Activated CD4-positive, alpha-beta memory T cell treated with anti-CD3 and anti-CD28 coated beads, Interleukin-2, amount 10 ng/mL, durations not matched to agents 7 days and 5 days (primary cell): Measurements from ENCODE around the gene ADI1. TPM values are rescaled to one million over a fixed set of nuclear protein-coding genes. Genes with fewer than 3 reads are reported as not detected.
"Not testable (repeated sequence)": the region's sequence is repeated elsewhere in the genome, so short reads cannot be mapped to it uniquely, and the experiment has no call there.

Source experiments
- CTCF ChIA-PET: fragments of 350-600 bp; sonication (Branson Sonifier 250); formaldehyde crosslinking; loops from one replicate; lab custom pipeline; 2021; ENCODE audit warnings: antibody characterized with exemption, inconsistent platforms; lab: Charles Lee
- POLR2A ChIA-PET: fragments of 350-600 bp; sonication (Branson Sonifier 250); formaldehyde crosslinking; loops from one replicate; lab custom pipeline; 2021; ENCODE audit warnings: antibody characterized with exemption; lab: Charles Lee
- DNase-seq: peaks from one replicate; pipeline ENCODE4 v3.0.0-alpha.2; 2020
- H3K27ac Mint-ChIP-seq: one replicate; pipeline ENCODE4 v1.8.0; 2021; ENCODE audit warnings: mild to moderate bottlenecking, mixed read lengths
- H3K27me3 Mint-ChIP-seq: one replicate; pipeline ENCODE4 v1.8.0; 2021; ENCODE audit warnings: mixed read lengths
- H3K36me3 Mint-ChIP-seq: one replicate; pipeline ENCODE4 v1.8.0; 2021; ENCODE audit warnings: low read depth, mixed read lengths
- H3K4me1 Mint-ChIP-seq: one replicate; pipeline ENCODE4 v1.8.0; 2021; ENCODE audit warnings: mixed read lengths
- H3K4me3 Mint-ChIP-seq: one replicate; pipeline ENCODE4 v1.8.0; 2021; ENCODE audit warnings: mild to moderate bottlenecking, mixed read lengths
- H3K9me3 Mint-ChIP-seq: one replicate; pipeline ENCODE4 v1.8.0; 2021; ENCODE audit warnings: mixed read lengths
- total RNA-seq, 2 experiments: library from RNA; stranded (reverse); gene quantifications; one replicate each; pipeline ENCODE4 v1.2.3, GENCODE V29; 2021

Gene ADI1
- total RNA-seq, 2 experiments from 2014 or later: 28.5 to 34.1 TPM

DNA sequence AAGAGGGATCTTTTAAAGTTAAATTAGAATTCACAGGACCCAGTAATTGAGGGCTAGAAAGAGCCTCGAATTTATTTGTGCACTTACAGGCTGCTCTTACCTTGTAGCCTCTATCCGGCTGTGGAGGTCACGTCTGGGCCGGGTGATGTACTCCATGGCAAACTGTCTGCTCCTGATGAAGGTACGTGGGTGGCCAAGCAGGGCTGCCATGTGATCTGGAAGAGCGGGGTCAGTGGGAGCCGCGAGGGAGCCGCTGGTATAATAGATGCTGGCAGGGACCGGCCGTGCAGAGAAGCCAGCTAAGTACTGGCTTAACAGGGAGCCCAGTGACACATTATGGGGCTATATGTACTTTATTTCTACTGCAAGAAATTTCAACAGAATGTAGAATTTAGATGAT lies 59.2 kb downstream of the ADI1 start:
- Mint-ChIP-seq H3K36me3 (peaks cover 17% of the 10 kb centered on the region), H3K27me3 (no peaks in the 10 kb centered on the region), H3K4me3 (no peak overlapping the region), H3K27ac (no peak overlapping the region), H3K9me3 (no peaks in the 10 kb centered on the region), H3K4me1 (peaks cover 10% of the 10 kb centered on the region)
- ChIA-PET POLR2A (no interaction called here), CTCF (no interaction called here)
- DNase-seq: peak; percentile 11

DNA sequence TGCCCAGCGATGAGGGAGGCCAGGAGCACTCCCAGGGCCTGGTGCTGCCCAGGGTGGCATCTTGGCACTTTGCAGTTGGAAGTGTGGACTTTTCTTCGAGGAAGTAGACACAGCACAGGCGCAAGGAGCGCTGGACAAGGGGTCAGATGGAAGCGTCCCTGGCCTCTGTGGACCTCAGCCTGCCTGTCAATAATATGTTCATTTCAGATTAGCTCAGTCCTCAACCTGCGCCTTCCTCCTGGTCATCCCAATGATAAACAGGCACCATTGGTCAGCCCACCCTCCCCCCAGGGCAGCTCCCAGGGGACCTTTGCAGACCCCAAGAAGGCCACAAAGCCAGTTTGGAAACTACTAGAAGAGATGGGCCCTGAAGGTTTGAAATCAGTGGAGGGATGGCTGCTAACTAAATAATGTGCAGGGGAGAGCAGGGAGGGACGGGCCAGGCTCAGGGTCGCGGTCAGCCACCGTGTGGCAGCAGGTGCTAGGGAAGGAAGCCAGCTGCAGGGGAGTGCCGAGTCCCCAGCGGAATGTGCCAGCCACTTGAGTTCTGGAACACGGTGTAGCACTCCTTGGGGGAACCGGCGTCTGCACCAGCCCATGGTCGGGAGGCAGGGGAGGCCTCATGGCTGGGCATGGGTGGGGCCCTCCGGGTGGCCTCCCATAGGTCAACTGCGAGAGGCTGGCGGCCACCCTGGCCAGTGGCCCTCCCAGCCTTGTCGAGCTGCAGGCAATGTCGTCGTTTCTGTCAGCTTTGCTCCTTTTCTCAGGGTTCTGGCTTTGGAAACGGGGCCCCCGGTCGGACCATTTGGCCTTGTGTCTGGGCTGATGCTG lies 59.9 kb downstream of the ADI1 start:
- Mint-ChIP-seq H3K4me3 (no peak overlapping the region), H3K9me3 (no peaks in the 10 kb centered on the region)
- CTCF ChIA-PET: no interaction called here

DNA sequence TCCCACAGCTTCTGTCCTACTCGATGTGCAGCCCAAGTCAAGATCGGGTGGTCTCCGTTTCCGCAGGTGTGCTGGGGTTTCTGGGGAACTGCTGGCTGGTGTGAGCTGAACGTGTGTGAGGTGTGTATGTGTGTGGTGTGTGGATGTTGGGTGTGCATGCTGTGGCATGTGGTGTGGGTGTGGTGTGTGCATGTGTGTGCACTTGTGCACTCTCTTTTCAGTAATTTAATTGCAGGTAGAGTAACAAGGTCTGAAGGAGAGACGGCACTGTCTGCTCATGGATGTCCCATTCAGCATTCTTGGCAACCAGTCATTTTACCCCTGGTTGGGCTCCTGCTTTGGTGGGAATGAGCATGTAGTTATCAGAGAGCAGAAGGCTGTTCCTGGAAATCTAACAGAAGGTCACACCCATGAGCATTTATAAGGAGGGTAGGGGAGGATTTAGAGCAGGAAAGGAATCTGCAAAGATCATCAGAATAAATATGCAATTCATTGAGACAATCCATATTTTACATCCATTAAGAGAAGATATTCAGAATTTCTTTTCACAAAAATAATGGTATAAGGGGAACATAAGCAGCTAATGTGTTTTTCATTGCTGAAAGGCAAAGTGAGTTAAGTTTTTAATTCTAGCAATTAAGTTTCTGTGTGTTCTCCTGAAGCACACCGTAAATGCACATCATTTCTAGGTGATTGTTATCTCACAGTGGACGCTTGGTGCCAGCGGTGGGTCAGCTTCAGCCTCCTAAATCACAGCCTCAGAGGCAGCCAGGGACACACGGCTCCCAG lies 60.7 kb downstream of the ADI1 start:
- H3K27me3 Mint-ChIP-seq: no peaks in the 10 kb centered on the region
- POLR2A ChIA-PET: no interaction called here
- H3K9me3 Mint-ChIP-seq: no peaks in the 10 kb centered on the region
- H3K36me3 Mint-ChIP-seq: peaks cover 14% of the 10 kb centered on the region
- H3K27ac Mint-ChIP-seq: no peak overlapping the region
- DNase-seq: peak; percentile 14
- CTCF ChIA-PET: no interaction called here
- H3K4me1 Mint-ChIP-seq: peaks cover 10% of the 10 kb centered on the region
- no peak overlapping the region for H3K4me3 Mint-ChIP-seq

More for the DNA sequence above, 59.9 kb downstream of the ADI1 start:
- no peaks in the 10 kb centered on the region for H3K27me3 Mint-ChIP-seq
- POLR2A ChIA-PET: no interaction called here
- peaks cover 17% of the 10 kb centered on the region for H3K36me3 Mint-ChIP-seq
- DNase-seq: peak; percentile 10
- peaks cover 10% of the 10 kb centered on the region for H3K4me1 Mint-ChIP-seq
- no peak overlapping the region for H3K27ac Mint-ChIP-seq

- H3K36me3 Mint-ChIP-seq: peaks cover 14% of the 10 kb centered on the region
- POLR2A ChIA-PET: no interaction called here
- no peaks in the 10 kb centered on the region for H3K9me3 Mint-ChIP-seq
- no peaks in the 10 kb centered on the region for H3K27me3 Mint-ChIP-seq
- CTCF ChIA-PET: no interaction called here
- no peak overlapping the region for H3K27ac Mint-ChIP-seq
- peaks cover 10% of the 10 kb centered on the region for H3K4me1 Mint-ChIP-seq
- DNase-seq: peak; percentile 11
- H3K4me3 Mint-ChIP-seq: no peak overlapping the region
These were observed 61.6 kb downstream of the ADI1 start for GRCh38 chr2:3457524-3458395.

DNA sequence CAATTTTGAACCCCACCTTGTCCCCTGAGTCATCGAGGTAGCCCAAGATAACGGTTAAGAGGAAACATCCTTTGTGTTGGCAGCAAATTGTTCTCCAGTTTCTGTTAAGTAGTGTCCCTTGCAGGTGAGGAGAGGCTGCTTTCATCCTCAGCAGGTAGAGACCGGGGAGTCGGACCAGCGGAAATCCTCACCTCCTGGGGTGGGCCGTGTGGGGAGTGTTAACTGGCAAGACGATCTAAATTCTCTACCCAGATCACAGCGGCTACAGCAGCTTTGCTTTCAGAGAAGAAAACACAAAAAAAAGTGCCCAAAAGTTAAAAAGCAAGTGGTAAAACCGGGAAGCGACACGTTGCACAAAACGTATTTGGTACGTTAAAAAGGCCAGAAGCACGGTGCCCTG lies 63.2 kb downstream of the ADI1 start:
- no peak overlapping the region for H3K27ac Mint-ChIP-seq
- ChIA-PET POLR2A (no interaction called here), CTCF (no interaction called here)
- peaks cover 4% of the 10 kb centered on the region for H3K4me1 Mint-ChIP-seq
- no peaks in the 10 kb centered on the region for H3K9me3 Mint-ChIP-seq
- no peak for DNase-seq
- peaks cover 14% of the 10 kb centered on the region for H3K36me3 Mint-ChIP-seq
- no peaks in the 10 kb centered on the region for H3K27me3 Mint-ChIP-seq
- no peak overlapping the region for H3K4me3 Mint-ChIP-seq

GRCh38 chr2:3454802-3455201 lies 64.5 kb downstream of the ADI1 start:
- ChIA-PET POLR2A (no interaction called here), CTCF (no interaction called here)
- Mint-ChIP-seq H3K9me3 (no peaks in the 10 kb centered on the region), H3K27ac (no peak overlapping the region), H3K27me3 (no peaks in the 10 kb centered on the region), H3K4me3 (no peak overlapping the region), H3K4me1 (peaks cover 4% of the 10 kb centered on the region), H3K36me3 (peaks cover 14% of the 10 kb centered on the region)
- DNase-seq: peak; percentile 9

GRCh38 chr2:3454005-3454404 lies 65.3 kb downstream of the ADI1 start:
- H3K27ac Mint-ChIP-seq, POLR2A ChIA-PET, CTCF ChIA-PET, H3K27me3 Mint-ChIP-seq, H3K4me1 Mint-ChIP-seq, H3K9me3 Mint-ChIP-seq, H3K4me3 Mint-ChIP-seq: not testable (repeated sequence)
- peaks cover 17% of the 10 kb centered on the region for H3K36me3 Mint-ChIP-seq
- peak; percentile 10 for DNase-seq

DNA sequence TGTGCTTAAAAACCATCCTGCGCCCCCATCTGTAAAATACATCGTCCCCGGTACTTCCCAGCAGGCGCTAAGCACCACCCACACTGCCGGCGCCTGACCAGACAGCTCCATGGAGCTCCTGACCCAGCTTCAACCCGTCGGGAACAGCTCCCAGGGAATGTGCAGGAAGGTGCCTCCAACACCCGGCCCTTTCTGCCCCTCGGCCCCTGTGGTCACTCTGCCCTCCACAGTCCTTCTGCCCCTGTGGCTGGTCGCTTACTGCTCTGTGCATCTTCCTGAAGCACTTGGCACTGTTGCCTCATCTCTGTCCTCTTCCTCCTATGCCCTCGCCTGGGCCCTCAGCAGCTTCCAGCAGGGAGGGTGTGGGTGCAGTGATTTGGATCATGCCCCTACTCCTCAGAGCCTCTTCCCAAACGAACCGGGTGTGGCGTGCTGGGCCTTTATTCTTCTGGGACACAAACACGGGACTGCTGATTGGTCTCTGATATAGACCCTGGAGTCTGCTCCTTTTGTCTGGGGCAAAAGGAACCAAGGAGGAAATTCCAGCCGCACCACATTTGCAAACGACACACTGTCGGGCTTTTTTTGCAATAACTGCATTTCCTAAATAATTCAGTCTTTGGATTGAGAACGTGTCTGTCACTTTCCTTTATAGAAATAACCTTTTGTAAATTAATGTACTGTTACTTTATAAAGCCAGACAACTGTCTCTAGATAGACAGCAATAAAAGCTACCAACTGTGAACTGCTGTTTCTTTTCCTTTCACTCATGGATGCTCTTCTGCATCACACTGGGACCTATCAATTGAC lies 65.9 kb downstream of the ADI1 start:
- H3K27me3 Mint-ChIP-seq: no peaks in the 10 kb centered on the region
- DNase-seq: peak; percentile 12
- CTCF ChIA-PET: no interaction called here
- POLR2A ChIA-PET: no interaction called here
- H3K27ac Mint-ChIP-seq: no peak overlapping the region
- H3K4me1 Mint-ChIP-seq: peaks cover 2% of the 10 kb centered on the region
- H3K4me3 Mint-ChIP-seq: no peak overlapping the region
- peaks cover 14% of the 10 kb centered on the region for H3K36me3 Mint-ChIP-seq
- no peaks in the 10 kb centered on the region for H3K9me3 Mint-ChIP-seq

- Mint-ChIP-seq H3K4me3 (no peak overlapping the region), H3K27ac (no peak overlapping the region), H3K9me3 (no peaks in the 10 kb centered on the region), H3K4me1 (no peaks in the 10 kb centered on the region), H3K27me3 (no peaks in the 10 kb centered on the region), H3K36me3 (peaks cover 12% of the 10 kb centered on the region)
- POLR2A ChIA-PET: no interaction called here
- CTCF ChIA-PET: interaction anchor here (0.9 to 1.8 kb wide), 2 partner anchors 10 to 18 kb away, joined by 3 to 6 read pairs; no protein-coding TSS in a partner anchor
- DNase-seq: peak; percentile 11
These were observed 67.2 kb downstream of the ADI1 start for GRCh38 chr2:3451926-3452671.

- H3K36me3 Mint-ChIP-seq: peaks cover 9% of the 10 kb centered on the region
- POLR2A ChIA-PET: no interaction called here
- H3K27me3 Mint-ChIP-seq: no peaks in the 10 kb centered on the region
- no peaks in the 10 kb centered on the region for H3K4me1 Mint-ChIP-seq
- no peak for DNase-seq
- H3K9me3 Mint-ChIP-seq: no peaks in the 10 kb centered on the region
- no peak overlapping the region for H3K27ac Mint-ChIP-seq
- H3K4me3 Mint-ChIP-seq: no peak overlapping the region
- CTCF ChIA-PET: interaction anchor here (0.9 to 1.8 kb wide), 2 partner anchors 11 to 27 kb away, joined by 3 to 6 read pairs; no protein-coding TSS in a partner anchor
These were observed 68.2 kb downstream of the ADI1 start for GRCh38 chr2:3451169-3451568.

DNA sequence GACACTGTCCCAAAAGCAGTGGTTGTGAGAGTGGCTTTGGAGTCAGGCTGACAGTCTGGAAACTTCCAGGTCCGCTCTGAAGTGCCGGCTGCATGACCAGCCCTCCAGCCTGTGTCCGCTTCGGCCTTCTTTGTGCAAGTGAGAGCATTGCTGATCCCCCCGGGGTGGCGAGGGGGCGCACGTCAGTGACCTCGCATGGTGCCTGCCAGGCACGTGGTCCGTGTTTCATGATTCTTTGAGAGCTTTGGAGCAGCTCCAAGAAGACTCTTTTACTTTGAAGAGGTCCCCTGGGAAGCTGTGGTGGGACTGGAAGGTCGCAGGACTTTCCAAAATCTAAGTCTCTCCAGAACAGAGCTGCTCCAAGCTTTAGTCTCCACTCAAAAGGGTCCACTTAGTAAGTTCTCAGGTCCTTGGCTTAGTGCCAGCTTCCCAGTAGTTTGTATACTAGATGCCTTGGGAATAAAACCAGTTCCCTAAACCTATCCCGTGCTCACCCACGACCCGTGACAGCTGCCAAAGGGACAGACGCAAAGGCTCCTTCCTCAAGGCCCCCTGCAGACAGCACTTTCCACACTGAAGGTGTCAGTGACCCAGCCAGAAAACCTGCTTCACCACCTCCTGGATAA lies 68.8 kb downstream of the ADI1 start:
- Mint-ChIP-seq H3K9me3 (no peaks in the 10 kb centered on the region), H3K27ac (no peak overlapping the region), H3K36me3 (peaks cover 3% of the 10 kb centered on the region), H3K4me3 (no peak overlapping the region), H3K4me1 (no peaks in the 10 kb centered on the region), H3K27me3 (no peaks in the 10 kb centered on the region)
- ChIA-PET POLR2A (no interaction called here), CTCF (interaction anchor here (0.9 to 1.8 kb wide), 2 partner anchors 12 to 27 kb away, joined by 3 to 6 read pairs; no protein-coding TSS in a partner anchor)
- DNase-seq: peak; percentile 13
